GM18858 (cell line): ENCODE measurements around the gene MED10.
A peak's percentile ranks its signal among the peaks of the same experiment; 100 is the strongest.

Experiments used
- ATAC-seq: cut with Tn5 transposase; IDR thresholded peaks from one replicate; pipeline ENCODE4 v1.9.1; 2021; ENCODE audit not compliant: unreplicated experiment

MED10 gene

GRCh38 chr5:6377905-6378765, at the start of gene MED10:
MED10 (minus strand) TSS chr5:6378547; CDS start chr5:6378483, 64 bp downstream.
- peak; percentile 96 for ATAC-seq

- ATAC-seq, result no peak
Measured at GRCh38 chr5:6427694-6428093, 49.3 kb upstream of the MED10 start.

- ATAC-seq, result no peak
Measured at GRCh38 chr5:6424700-6425099, 46.4 kb upstream of the MED10 start.

GRCh38 chr5:6424110-6424659, 45.8 kb upstream of the MED10 start:
- ATAC-seq, result no peak

- no peak for ATAC-seq
Measured at GRCh38 chr5:6423327-6424109, 45.2 kb upstream of the MED10 start.

- ATAC-seq, result no peak
Measured at GRCh38 chr5:6419340-6419852, 41.0 kb upstream of the MED10 start.

- no peak for ATAC-seq
Measured at GRCh38 chr5:6418679-6419276, 40.4 kb upstream of the MED10 start.

- ATAC-seq, result no peak
Measured at GRCh38 chr5:6417657-6418056, 39.3 kb upstream of the MED10 start.

GRCh38 chr5:6412811-6413210, 34.5 kb upstream of the MED10 start:
- no peak for ATAC-seq

GRCh38 chr5:6411141-6411540, 32.8 kb upstream of the MED10 start:
- ATAC-seq, result no peak

- ATAC-seq, result no peak
Measured at GRCh38 chr5:6410421-6410820, 32.1 kb upstream of the MED10 start.

- ATAC-seq, result no peak
Measured at GRCh38 chr5:6408627-6409446, 30.5 kb upstream of the MED10 start.

GRCh38 chr5:6408260-6408596, 29.9 kb upstream of the MED10 start:
- no peak for ATAC-seq

- ATAC-seq, result no peak
Measured at GRCh38 chr5:6407558-6408259, 29.4 kb upstream of the MED10 start.

GRCh38 chr5:6405591-6405990, 27.2 kb upstream of the MED10 start:
- ATAC-seq, result no peak

GRCh38 chr5:6404129-6404528, 25.8 kb upstream of the MED10 start:
- ATAC-seq, result no peak

- no peak for ATAC-seq
Measured at GRCh38 chr5:6403416-6403815, 25.1 kb upstream of the MED10 start.

- peak; percentile 52 for ATAC-seq
Measured at GRCh38 chr5:6402939-6403338, 24.6 kb upstream of the MED10 start.

GRCh38 chr5:6401410-6401809, 23.1 kb upstream of the MED10 start:
- ATAC-seq, result no peak
